HepG2 (cell line): Measurements from ENCODE around the gene SMIM36. TPM values are rescaled to one million over a fixed set of nuclear protein-coding genes. Genes with fewer than 3 reads are reported as not detected.

Experiments
- ARNTL ChIP-seq: sonication (generic); formaldehyde crosslinking; IDR thresholded peaks from 2 replicates; pipeline ENCODE4 v1.4.0; 2020; ENCODE audit warnings: mild to moderate bottlenecking, missing genetic modification reagents
- BCLAF1 ChIP-seq: fragments of 450-650 bp; IDR thresholded peaks from 2 replicates; pipeline ENCODE4 v1.6.1; 2017; ENCODE audit warnings: mild to moderate bottlenecking
- CAMTA2 ChIP-seq: sonication (generic); formaldehyde crosslinking; IDR thresholded peaks from 2 replicates; pipeline ENCODE4 v1.4.0; 2020; ENCODE audit warnings: mild to moderate bottlenecking, missing genetic modification reagents, borderline replicate concordance
- CREB1 ChIP-seq, 2 experiments: fragments of 450-650 bp in 1 of 2; IDR thresholded peaks; 2 replicates each; pipeline ENCODE4 v1.6.1; 2016 to 2017; ENCODE audit warnings: control low read depth in 1 of 2, mild to moderate bottlenecking in 1 of 2, missing compliant biosample characterization in 1 of 2, missing genetic modification characterization in 1 of 2
- ETV5 ChIP-seq: IDR thresholded peaks from 2 replicates; pipeline ENCODE4 v1.6.1; 2018; ENCODE audit warnings: missing biosample characterization, missing genetic modification reagents, inconsistent platforms, borderline replicate concordance
- GABPB1 ChIP-seq: IDR thresholded peaks from 2 replicates; pipeline ENCODE4 v1.6.1; 2016; ENCODE audit warnings: mild to moderate bottlenecking, missing genetic modification reagents, moderate library complexity, missing compliant biosample characterization
- IRF2 ChIP-seq: IDR thresholded peaks from 2 replicates; pipeline ENCODE4 v1.6.1; 2018; ENCODE audit warnings: missing genetic modification reagents, missing compliant biosample characterization
- KDM6A ChIP-seq: IDR thresholded peaks from 2 replicates; pipeline ENCODE4 v1.6.1; 2016; ENCODE audit warnings: low read depth
- PAF1 ChIP-seq: IDR thresholded peaks from 2 replicates; pipeline ENCODE4 v1.6.1; 2016; ENCODE audit warnings: missing genetic modification reagents, missing compliant biosample characterization
- PAXIP1 ChIP-seq: sonication (generic); formaldehyde crosslinking; conservative IDR thresholded peaks from 2 replicates; pipeline ENCODE4 v1.4.0; 2020; ENCODE audit warnings: mild to moderate bottlenecking, missing genetic modification reagents, moderate library complexity
- PHF21A ChIP-seq: sonication (generic); formaldehyde crosslinking; IDR thresholded peaks from 2 replicates; pipeline ENCODE4 v1.5.0; 2020; ENCODE audit warnings: mild to moderate bottlenecking, missing genetic modification reagents
- SOX13 ChIP-seq, 3 experiments: fragments of 450-650 bp in 1 of 3; sonication (generic) in 1 of 3; formaldehyde crosslinking in 1 of 3; IDR thresholded peaks in 2 of 3; conservative IDR thresholded peaks in 1 of 3; 2 replicates each; pipeline versions ENCODE4 v1.5.0 to v1.6.1; 2016 to 2020; ENCODE audit warnings: antibody characterized with exemption in 1 of 3, mild to moderate bottlenecking in 1 of 3, missing compliant biosample characterization in 1 of 3, missing genetic modification reagents in 1 of 3, moderate library complexity in 1 of 3
- SPEN ChIP-seq: sonication (generic); formaldehyde crosslinking; IDR thresholded peaks from 2 replicates; pipeline ENCODE4 v1.5.1; 2020; ENCODE audit warnings: low read depth, mild to moderate bottlenecking, missing genetic modification reagents
- ZMYM3 ChIP-seq: sonication (generic); formaldehyde crosslinking; IDR thresholded peaks from 2 replicates; pipeline ENCODE4 v1.5.1; 2020; ENCODE audit warnings: mild to moderate bottlenecking, missing genetic modification reagents
- ZNF124 ChIP-seq: sonication (generic); formaldehyde crosslinking; IDR thresholded peaks from 2 replicates; pipeline ENCODE4 v1.4.0; 2020; ENCODE audit warnings: missing genetic modification reagents
- ZNF17 ChIP-seq: sonication (generic); formaldehyde crosslinking; IDR thresholded peaks from 2 replicates; pipeline ENCODE4 v1.5.0; 2020; ENCODE audit warnings: mild to moderate bottlenecking, missing genetic modification reagents
- ZNF256 ChIP-seq: sonication (generic); formaldehyde crosslinking; conservative IDR thresholded peaks from 2 replicates; pipeline ENCODE4 v1.4.0; 2020; ENCODE audit warnings: missing genetic modification reagents
- ZNF275 ChIP-seq: sonication (generic); formaldehyde crosslinking; IDR thresholded peaks from 2 replicates; pipeline ENCODE4 v1.8.0; 2022; ENCODE audit warnings: missing genetic modification reagents, mild to moderate bottlenecking, inconsistent platforms, borderline replicate concordance
- ZNF597 ChIP-seq: sonication (generic); formaldehyde crosslinking; IDR thresholded peaks from 2 replicates; pipeline ENCODE4 v1.5.0; 2020; ENCODE audit warnings: missing genetic modification reagents
- ZNF761 ChIP-seq: sonication (generic); formaldehyde crosslinking; conservative IDR thresholded peaks from 2 replicates; pipeline ENCODE4 v1.4.0; 2020; ENCODE audit warnings: mild to moderate bottlenecking, missing genetic modification reagents
- polyA plus RNA-seq, 8 experiments: library from polyadenylated mRNA; depleted of rRNA in 3 of 8; stranded (reverse) in 7 of 8; unstranded in 1 of 8; fragments of >200 nt; fragmentation: Illumina TruSeq in 4 of 8; extraction: Trizol in 4 of 8; gene quantifications; 2 replicates each; pipeline versions ENCODE4 v1.2.1 to v1.2.3, GENCODE V29; 2011 to 2016; ENCODE audit warnings: low read depth in 4 of 8, missing spikeins in 1 of 8, mixed read lengths in 1 of 8; ENCODE audit not compliant: insufficient read depth in 1 of 8
- total RNA-seq, 5 experiments: library from RNA; depleted of rRNA; stranded (reverse); fragments of >200 nt; fragmentation: Illumina TruSeq; extraction: Trizol; gene quantifications; 2 replicates each; pipeline ENCODE4 v1.2.3, GENCODE V29; 2016; ENCODE audit warnings: low read depth in 1 of 5

The SMIM36 gene
- total and polyA plus RNA-seq, 2 of the 13 experiments (the other 11 are each of a cell fraction or from before 2014, with no cell fraction given), result not detected

GRCh38 chr17:55421179-55421934 lies 89.9 kb downstream of the SMIM36 start, which contains the start of gene MMD (continued):
- TF ChIP-seq ZNF275 (CRISPR knock-in tag) (no peak; the same call in 1 of the 2 replicates), IRF2 (CRISPR knock-in tag) (peak; percentile 52; the same call in 1 of the 2 replicates), PAF1 (no peak), ZNF256 (peak; percentile 25; the same call in 1 of the 2 replicates), CREB1 (IDR thresholded peaks at IDR 0.05) (no peak), CREB1 (CRISPR knock-in tag; IDR thresholded peaks at IDR 0.05) (no peak), PHF21A (CRISPR knock-in tag) (no peak), ZNF761 (CRISPR knock-in tag) (no peak), BCLAF1 (no peak), SPEN (CRISPR knock-in tag) (peak; percentile 53; the same call in 1 of the 2 replicates), ZNF17 (peak; percentile 91; the same call in 1 of the 2 replicates), GABPB1 (peak; percentile 58; the same call in 1 of the 2 replicates), KDM6A (CRISPR knock-in tag) (no peak), ZNF124 (CRISPR knock-in tag) (no peak; the same call in 1 of the 2 replicates), PAXIP1 (CRISPR knock-in tag) (no peak; the same call in 1 of the 2 replicates), ZNF597 (CRISPR knock-in tag) (no peak), ZMYM3 (CRISPR knock-in tag) (no peak), ARNTL (CRISPR knock-in tag) (peak; percentile 77; the same call in 1 of the 2 replicates), CAMTA2 (CRISPR knock-in tag) (0 out of 2 replicates have a peak, but pooled peaks have one; percentile 23), SOX13 (IDR thresholded peaks at IDR 0.05) (no peak), SOX13 (CRISPR knock-in tag; conservative IDR thresholded peaks at IDR 0.05 in 1 of 2, IDR thresholded peaks at IDR 0.05 in 1 of 2) (peak in 1 of 2 experiments; percentile 29; a peak in 1 of 4 replicates), ETV5 (CRISPR knock-in tag) (no peak)
